ENCODE measurements around the gene PLLP. TPM values are rescaled to one million over a fixed set of nuclear protein-coding genes. Genes with fewer than 3 reads are reported as not detected.

Gene PLLP
- total RNA-seq, 1 experiment from 2014 or later: 0.72 TPM

- TF ChIP-seq SIN3A (IDR thresholded peaks at IDR 0.05; ENCODE audit: borderline replicate concordance, insufficient read depth, low read depth, low read length): no peak
- TF ChIP-seq POLR2AphosphoS5 (IDR thresholded peaks at IDR 0.05; ENCODE audit: low read depth, low read length): no peak
- TF ChIP-seq TCF7L2 (IDR thresholded peaks at IDR 0.05; ENCODE audit: low read depth, low read length): no peak
- no peak for TF ChIP-seq CTCF (IDR thresholded peaks at IDR 0.05)
- TF ChIP-seq REST (IDR thresholded peaks at IDR 0.05; ENCODE audit: insufficient read depth in 1 of 2, low read depth in 2 of 2, low read length in 1 of 2): no peak
- ATAC-seq (no peak), DNase-seq (ENCODE audit: low read depth, low spot score) (no peak)
- ChIA-PET POLR2A (no interaction called here), CTCF (no interaction called here)
- Histone ChIP-seq H3K27ac (ENCODE audit: low read length) (no peak overlapping the region), H3K9me3 (ENCODE audit: control insufficient read depth, insufficient read depth, low read depth, low read length) (no peaks in the 10 kb centered on the region), H3K4me3 (ENCODE audit: low read depth in 2 of 2, low read length in 2 of 2) (no peak overlapping the region), H3K27me3 (ENCODE audit: control insufficient read depth, insufficient read depth, low read length) (no peaks in the 10 kb centered on the region), H3K4me1 (ENCODE audit: control insufficient read depth, insufficient read depth, low read length) (no peaks in the 10 kb centered on the region), H3K36me3 (ENCODE audit: control insufficient read depth, insufficient read depth, low read length) (no peaks in the 10 kb centered on the region)
- in situ Hi-C loops (cut with HindIII; ENCODE audit: low pct_unique_long_range_greater_than_20kb, low sequenced_read_pairs) (no loop called here), intact Hi-C loops (cut with micrococcal nuclease; ENCODE audit: unreplicated experiment) (no loop called here)
- BruUV-seq (replicated peaks): no TSS peak
Observed at GRCh38 chr16:57331355-57331754, 46.9 kb upstream of the PLLP start.

GRCh38 chr16:57329718-57330327 is 45.4 kb upstream of the PLLP start:
- Histone ChIP-seq H3K27me3 (ENCODE audit: control insufficient read depth, insufficient read depth, low read length) (no peaks in the 10 kb centered on the region), H3K36me3 (ENCODE audit: control insufficient read depth, insufficient read depth, low read length) (no peaks in the 10 kb centered on the region), H3K27ac (ENCODE audit: low read length) (no peak overlapping the region), H3K4me1 (ENCODE audit: control insufficient read depth, insufficient read depth, low read length) (no peaks in the 10 kb centered on the region), H3K4me3 (ENCODE audit: low read depth in 2 of 2, low read length in 2 of 2) (no peak overlapping the region), H3K9me3 (ENCODE audit: control insufficient read depth, insufficient read depth, low read depth, low read length) (no peaks in the 10 kb centered on the region)
- no TSS peak for BruUV-seq (replicated peaks)
- ChIA-PET CTCF (no interaction called here), POLR2A (no interaction called here)
- in situ Hi-C loops (cut with HindIII; ENCODE audit: low pct_unique_long_range_greater_than_20kb, low sequenced_read_pairs) (no loop called here), intact Hi-C loops (cut with micrococcal nuclease; ENCODE audit: unreplicated experiment) (no loop called here)
- ATAC-seq: no peak
- DNase-seq (ENCODE audit: low read depth, low spot score): no peak
- TF ChIP-seq POLR2AphosphoS5 (IDR thresholded peaks at IDR 0.05; ENCODE audit: low read depth, low read length): no peak
- TF ChIP-seq TCF7L2 (IDR thresholded peaks at IDR 0.05; ENCODE audit: low read depth, low read length): no peak
- TF ChIP-seq REST (IDR thresholded peaks at IDR 0.05; ENCODE audit: insufficient read depth in 1 of 2, low read depth in 2 of 2, low read length in 1 of 2): no peak
- TF ChIP-seq SIN3A (IDR thresholded peaks at IDR 0.05; ENCODE audit: borderline replicate concordance, insufficient read depth, low read depth, low read length): no peak
- TF ChIP-seq CTCF (IDR thresholded peaks at IDR 0.05): no peak
